Gastrocnemius medialis (tissue), 4 donors: ENCODE results near the gene FXYD7. TPM values are rescaled to one million over a fixed set of nuclear protein-coding genes. Genes with fewer than 3 reads are reported as not detected.

ENCODE experiments used
- ATAC-seq, 2 donors: fragments of 150-250 bp; one replicate each; pipeline ENCODE4 v1.9.1; 2016
- DNase-seq, 2 donors: peaks; one replicate each; pipeline ENCODE4 v3.0.0-alpha.2; 2019
- H3K27ac ChIP-seq, 4 donors: fragments of 200-600 bp; sonication (generic); 1 replicate in 1 of 4; 2 replicates in 3 of 4; pipeline ENCODE4 v1.5.1; 2016 to 2018; ENCODE audit warnings: mild to moderate bottlenecking in 2 of 4, moderate library complexity in 1 of 4
- H3K27me3 ChIP-seq, 3 donors: fragments of 200-600 bp; sonication (generic) in 2 of 3; 1 replicate in 1 of 3; 2 replicates in 2 of 3; pipeline versions ENCODE4 v1.5.1 to v1.6.0; 2016 to 2019; ENCODE audit warnings: mild to moderate bottlenecking in 1 of 3, moderate library complexity in 1 of 3
- H3K36me3 ChIP-seq, 2 donors: fragments of 200-600 bp; sonication (generic) in 1 of 2; one replicate each; pipeline ENCODE4 v1.5.1; 2017 to 2018
- H3K4me1 ChIP-seq, 2 donors: fragments of 200-600 bp; sonication (generic) in 1 of 2; one replicate each; pipeline ENCODE4 v1.5.1; 2016 to 2017; ENCODE audit warnings: mild to moderate bottlenecking in 2 of 2
- H3K4me3 ChIP-seq, 4 donors: fragments of 200-600 bp; sonication (generic) in 3 of 4; 1 replicate in 1 of 4; 2 replicates in 3 of 4; pipeline ENCODE4 v1.5.1; 2016 to 2019; ENCODE audit warnings: mild to moderate bottlenecking in 2 of 4
- H3K9me3 ChIP-seq, 3 donors: fragments of 200-600 bp; sonication (generic) in 2 of 3; 1 replicate in 1 of 3; 2 replicates in 2 of 3; pipeline ENCODE4 v1.5.1; 2016 to 2019
- POLR2A ChIP-seq, 2 donors: fragments of 450-650 bp; IDR thresholded peaks; one replicate each; pipeline ENCODE4 v1.6.1; 2017; ENCODE audit warnings: antibody characterized with exemption in 2 of 2, mild to moderate bottlenecking in 2 of 2, moderate library complexity in 2 of 2
- in situ Hi-C, 4 donors: fragments of 200-750 bp; cut with MboI; loops; one replicate each; pipeline versions ENCODE4 v1.15.0 to v1.8.0; 2017; ENCODE audit warnings: low sequenced_read_pairs in 4 of 4
- intact Hi-C: fragments of 100-400 bp; cut with DNase I; formaldehyde crosslinking; loops from one replicate; pipeline ENCODE4 v1.15.1; 2023; ENCODE audit warnings: low total_unique reads
- total RNA-seq, 4 donors: library from RNA; depleted of rRNA; stranded (reverse); fragments of >200 nt; gene quantifications; one replicate each; pipeline versions ENCODE4 v1.1.0 to v1.2.3, GENCODE V29; 2016
- TF ChIP-seq, protein P1 (sequence below), 5 experiments: fragments of 450-650 bp in 3 of 5; fragments of 200-600 bp in 2 of 5; sonication (generic) in 2 of 5; IDR thresholded peaks in 4 of 5; conservative IDR thresholded peaks in 1 of 5; 1 replicate in 4 of 5; 2 replicates in 1 of 5; pipeline ENCODE4 v1.5.1; 2016 to 2019; ENCODE audit warnings: antibody characterized with exemption in 5 of 5, mild to moderate bottlenecking in 3 of 5, moderate library complexity in 3 of 5

Gene FXYD7
- total RNA-seq, 4 donors from 2014 or later = 0.40 TPM; not detected in 3

DNA sequence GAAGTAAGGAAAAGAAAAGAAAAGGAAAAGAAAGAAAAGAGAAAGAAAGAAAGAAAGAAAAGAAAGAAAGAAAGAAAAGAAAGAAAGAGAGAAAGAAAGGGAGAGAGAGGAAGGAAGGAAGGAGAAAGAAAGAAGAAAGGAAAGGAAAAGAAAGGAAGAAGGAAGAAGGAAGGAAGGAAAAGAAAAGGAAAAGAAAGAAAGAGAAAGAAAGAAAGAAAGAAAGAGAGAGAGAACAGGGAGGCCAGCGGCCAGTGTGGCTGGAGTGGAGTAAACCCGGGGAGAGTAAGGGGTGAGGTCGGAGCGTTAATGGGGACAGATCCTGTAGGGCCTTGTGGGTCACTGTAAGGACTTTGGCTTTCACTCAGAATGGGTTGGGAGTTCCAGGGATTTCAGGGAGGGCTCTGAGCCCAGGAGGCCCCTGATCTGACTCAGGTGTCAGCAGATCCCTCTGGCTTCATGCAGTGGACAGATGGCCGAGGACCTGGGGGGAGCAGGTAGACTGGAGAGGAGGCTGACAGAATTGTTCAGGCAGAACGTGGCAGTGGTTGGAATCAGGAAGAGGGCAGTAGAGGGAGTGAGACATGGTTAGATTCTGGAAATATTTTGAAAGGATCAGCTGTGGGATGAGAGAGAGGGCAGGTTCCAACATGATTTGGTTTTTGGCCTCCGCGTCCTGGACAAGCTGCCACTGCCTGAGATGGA is 47.2 kb upstream of the FXYD7 start:
- peaks cover 2 to 3% of the 10 kb centered on the region in 2 donors for H3K4me1 ChIP-seq
- no peaks in the 10 kb centered on the region for H3K36me3 ChIP-seq
- no peak overlapping the region for H3K27ac ChIP-seq
- TF ChIP-seq, protein P1, sequence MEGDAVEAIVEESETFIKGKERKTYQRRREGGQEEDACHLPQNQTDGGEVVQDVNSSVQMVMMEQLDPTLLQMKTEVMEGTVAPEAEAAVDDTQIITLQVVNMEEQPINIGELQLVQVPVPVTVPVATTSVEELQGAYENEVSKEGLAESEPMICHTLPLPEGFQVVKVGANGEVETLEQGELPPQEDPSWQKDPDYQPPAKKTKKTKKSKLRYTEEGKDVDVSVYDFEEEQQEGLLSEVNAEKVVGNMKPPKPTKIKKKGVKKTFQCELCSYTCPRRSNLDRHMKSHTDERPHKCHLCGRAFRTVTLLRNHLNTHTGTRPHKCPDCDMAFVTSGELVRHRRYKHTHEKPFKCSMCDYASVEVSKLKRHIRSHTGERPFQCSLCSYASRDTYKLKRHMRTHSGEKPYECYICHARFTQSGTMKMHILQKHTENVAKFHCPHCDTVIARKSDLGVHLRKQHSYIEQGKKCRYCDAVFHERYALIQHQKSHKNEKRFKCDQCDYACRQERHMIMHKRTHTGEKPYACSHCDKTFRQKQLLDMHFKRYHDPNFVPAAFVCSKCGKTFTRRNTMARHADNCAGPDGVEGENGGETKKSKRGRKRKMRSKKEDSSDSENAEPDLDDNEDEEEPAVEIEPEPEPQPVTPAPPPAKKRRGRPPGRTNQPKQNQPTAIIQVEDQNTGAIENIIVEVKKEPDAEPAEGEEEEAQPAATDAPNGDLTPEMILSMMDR (IDR thresholded peaks at IDR 0.05 in 4 of 5, conservative IDR thresholded peaks at IDR 0.05 in 1 of 5) = no peak
- no peak for TF ChIP-seq POLR2A (IDR thresholded peaks at IDR 0.05)
- DNase-seq (peak in 1 of 2 donors; percentile 48), ATAC-seq (peak; percentile 49 to 63)
- H3K27me3 ChIP-seq = no peaks in the 10 kb centered on the region
- in situ Hi-C loops (loop anchor here in 1 of 4 donors (10.0 kb wide), 1 partner anchor 51 kb away; the partner anchor contains the start of gene HPN), intact Hi-C loops (no loop called here)
- H3K4me3 ChIP-seq = no peak overlapping the region
- H3K9me3 ChIP-seq = no peaks in the 10 kb centered on the region

DNA sequence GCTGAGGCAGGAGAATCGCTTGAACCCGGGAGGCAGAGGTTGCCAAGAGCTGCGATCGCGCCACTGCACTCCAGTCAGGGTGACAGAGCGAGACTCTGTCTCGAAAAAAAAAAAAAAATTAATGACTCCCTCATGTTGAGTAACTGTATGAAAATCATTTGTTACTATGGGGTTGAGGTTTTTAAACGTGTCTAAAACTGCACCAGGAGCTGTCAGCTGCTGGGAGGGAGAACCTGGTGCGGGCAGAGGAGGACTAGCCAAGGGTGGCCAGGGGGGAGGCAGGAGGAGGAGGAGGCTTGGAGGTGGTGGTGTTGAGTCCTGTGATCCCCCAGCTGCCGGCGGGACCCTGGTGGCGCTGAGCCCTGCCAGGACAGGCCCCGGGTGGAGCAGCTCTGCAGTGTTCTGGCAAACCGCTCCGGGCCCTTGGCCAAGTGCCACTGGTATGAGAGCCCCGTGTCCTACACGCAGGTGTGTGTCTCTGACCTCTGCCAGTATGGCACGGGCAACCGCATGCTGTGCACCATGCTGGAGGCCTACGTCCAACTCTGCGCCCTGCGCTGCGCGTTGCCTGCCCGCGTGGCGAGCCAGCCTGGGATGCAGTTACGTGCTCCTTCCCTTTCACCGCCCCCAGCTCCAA is 44.5 kb upstream of the FXYD7 start:
- in situ Hi-C loops = loop anchor here in 1 of 4 donors (10.0 kb wide), 1 partner anchor 54 kb away; the partner anchor contains the start of gene HPN
- no peak for DNase-seq
- Histone ChIP-seq H3K27me3 (no peaks in the 10 kb centered on the region), H3K4me3 (no peak overlapping the region), H3K36me3 (no peaks in the 10 kb centered on the region), H3K27ac (no peak overlapping the region), H3K9me3 (no peaks in the 10 kb centered on the region), H3K4me1 (no peaks in the 10 kb centered on the region)
- ATAC-seq = no peak
- TF ChIP-seq POLR2A (IDR thresholded peaks at IDR 0.05) = no peak
- TF ChIP-seq, protein P1 (IDR thresholded peaks at IDR 0.05 in 4 of 5, conservative IDR thresholded peaks at IDR 0.05 in 1 of 5) = no peak
- intact Hi-C loops = no loop called here

DNA sequence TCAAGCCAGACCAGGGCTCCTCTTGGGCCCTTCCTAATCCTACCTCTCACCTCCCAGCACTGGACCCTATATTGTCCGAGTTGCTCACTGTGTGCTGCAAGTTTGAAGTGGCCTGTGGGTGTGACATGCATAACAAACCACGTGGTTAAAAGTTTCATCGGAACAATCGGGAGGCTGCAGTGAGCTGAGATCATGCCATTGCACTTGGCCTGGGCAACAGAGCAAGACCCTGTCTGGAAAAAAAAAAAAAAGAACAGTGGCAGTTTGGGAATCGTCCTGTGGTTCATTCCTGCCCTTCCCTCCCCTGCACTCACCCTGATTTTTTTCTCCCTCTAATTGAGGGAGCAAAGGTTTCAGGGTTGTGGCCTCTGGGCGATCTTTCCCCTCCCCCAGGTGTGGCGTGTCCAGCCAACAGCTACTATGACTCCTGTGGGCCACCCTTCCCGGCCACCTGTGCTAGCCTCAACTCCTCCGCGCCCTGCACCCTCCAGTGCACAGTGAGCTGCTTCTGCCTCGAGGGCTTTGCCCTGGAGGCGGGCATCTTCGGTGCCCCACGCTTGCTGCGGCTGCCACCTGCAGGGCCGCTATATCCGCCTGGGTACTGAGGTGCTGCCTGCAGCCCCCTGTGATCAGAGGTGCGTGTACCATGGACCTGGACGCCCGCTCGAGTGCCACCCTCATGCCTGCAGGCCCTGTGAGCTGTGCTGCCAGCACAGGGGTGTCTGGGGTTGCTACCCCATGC is 43.7 kb upstream of the FXYD7 start:
- no peak for DNase-seq

DNA sequence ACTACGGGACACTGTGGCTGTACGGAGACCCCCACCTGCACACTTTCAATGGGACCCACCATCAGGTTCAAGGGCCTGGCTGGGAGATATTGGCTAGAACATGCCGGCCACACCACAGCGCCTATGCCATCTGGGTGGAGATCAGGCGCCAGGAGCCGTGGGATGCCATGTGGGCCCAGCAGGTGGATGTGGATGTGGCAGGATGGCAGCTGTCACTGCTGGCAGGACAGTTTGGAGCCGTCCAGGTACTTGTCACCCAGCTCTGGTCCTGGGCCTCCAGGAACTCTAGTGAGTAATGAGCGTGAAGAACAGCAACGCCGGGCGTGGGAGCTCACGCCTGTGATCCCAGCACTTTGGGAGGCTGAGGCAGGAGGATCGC is 43.2 kb upstream of the FXYD7 start:
- no peak for TF ChIP-seq POLR2A (IDR thresholded peaks at IDR 0.05)
- TF ChIP-seq, protein P1 (IDR thresholded peaks at IDR 0.05 in 4 of 5, conservative IDR thresholded peaks at IDR 0.05 in 1 of 5) = no peak
- ATAC-seq (peak in 1 of 2 donors; percentile 43), DNase-seq (no peak)
- H3K27me3 ChIP-seq = no peaks in the 10 kb centered on the region
- H3K9me3 ChIP-seq = no peaks in the 10 kb centered on the region
- in situ Hi-C loops = loop anchor here in 1 of 4 donors (10.0 kb wide), 1 partner anchor 55 kb away; the partner anchor contains the start of gene HPN
- no peaks in the 10 kb centered on the region for H3K4me1 ChIP-seq
- H3K36me3 ChIP-seq = no peaks in the 10 kb centered on the region
- no peak overlapping the region for H3K4me3 ChIP-seq
- intact Hi-C loops = no loop called here
- no peak overlapping the region for H3K27ac ChIP-seq

More for the DNA sequence above, 43.7 kb upstream of the FXYD7 start:
- no peaks in the 10 kb centered on the region for H3K4me1 ChIP-seq
- H3K4me3 ChIP-seq = no peak overlapping the region
- ATAC-seq = no peak
- intact Hi-C loops = no loop called here
- TF ChIP-seq, protein P1 (IDR thresholded peaks at IDR 0.05 in 4 of 5, conservative IDR thresholded peaks at IDR 0.05 in 1 of 5) = no peak
- no peak for TF ChIP-seq POLR2A (IDR thresholded peaks at IDR 0.05)
- H3K9me3 ChIP-seq = no peaks in the 10 kb centered on the region
- H3K27me3 ChIP-seq = no peaks in the 10 kb centered on the region
- no peaks in the 10 kb centered on the region for H3K36me3 ChIP-seq
- H3K27ac ChIP-seq = no peak overlapping the region
- in situ Hi-C loops = loop anchor here in 1 of 4 donors (10.0 kb wide), 1 partner anchor 55 kb away; the partner anchor contains the start of gene HPN
